OCI-LY3 (cell line): ENCODE measurements around the gene GTPBP6.
A peak's percentile ranks its signal among the peaks of the same experiment; 100 is the strongest.
"Not testable (repeated sequence)": the region's sequence is repeated elsewhere in the genome, so short reads cannot be mapped to it uniquely, and the experiment has no call there.

ENCODE experiments used
- H2AFZ ChIP-seq: fragments of 200-600, 300-600 bp; shearing (Covaris generic); 2 replicates; pipeline ENCODE4 v1.6.0; 2014; ENCODE audit warnings: antibody characterized with exemption, low read depth, low read length
- H3K27ac ChIP-seq: fragments of 200-600, 300-600 bp; sonication (generic); 2 replicates; pipeline ENCODE4 v1.5.1; 2014; ENCODE audit warnings: mild to moderate bottlenecking, low read length, moderate library complexity, mixed read lengths
- H3K27me3 ChIP-seq: fragments of 200-600, 300-600 bp; sonication (generic); 2 replicates; pipeline ENCODE4 v1.6.1; 2014; ENCODE audit warnings: low read depth, low read length, mixed read lengths
- H3K36me3 ChIP-seq: fragments of 200-600, 300-600 bp; sonication (generic); replicated peaks from 2 replicates; pipeline ENCODE3; 2014; ENCODE audit warnings: low read depth, low read length, mixed read lengths
- H3K4me1 ChIP-seq: fragments of 300-600, 200-600 bp; sonication (generic); 2 replicates; pipeline ENCODE4 v1.6.1; 2014; ENCODE audit warnings: low read length, mixed read lengths
- H3K4me2 ChIP-seq: fragments of 200-600, 300-600 bp; sonication (generic); 2 replicates; pipeline ENCODE4 v1.6.1; 2014; ENCODE audit warnings: low read length, mixed read lengths
- H3K4me3 ChIP-seq: fragments of 300-600, 200-600 bp; sonication (generic); 2 replicates; pipeline ENCODE4 v1.5.1; 2014; ENCODE audit warnings: antibody characterized with exemption, mild to moderate bottlenecking, low read length, moderate library complexity
- H3K79me2 ChIP-seq: fragments of 300-600, 200-600 bp; shearing (Covaris generic); 2 replicates; pipeline ENCODE4 v1.6.1; 2014; ENCODE audit warnings: mild to moderate bottlenecking, low read length, mixed read lengths
- H3K9ac ChIP-seq: fragments of 300-600, 200-600 bp; shearing (Covaris generic); 2 replicates; pipeline ENCODE4 v1.6.0; 2014; ENCODE audit warnings: mild to moderate bottlenecking, low read length, moderate library complexity
- H3K9me3 ChIP-seq: fragments of 200-600, 300-600 bp; shearing (Covaris generic); 2 replicates; pipeline ENCODE4 v1.6.1; 2014; ENCODE audit warnings: low read length, mixed read lengths; ENCODE audit not compliant: insufficient read depth
- H4K20me1 ChIP-seq: fragments of 200-600, 300-600 bp; sonication (generic); 2 replicates; pipeline ENCODE4 v1.6.1; 2016; ENCODE audit warnings: low read length, mixed read lengths; ENCODE audit not compliant: insufficient read depth
- EZH2phosphoT487 ChIP-seq: fragments of 200-600 bp; shearing (Covaris generic); IDR thresholded peaks from 2 replicates; pipeline ENCODE4 v1.6.1; 2018; ENCODE audit warnings: antibody characterized with exemption, mixed run types, low read depth
- TF ChIP-seq, protein P1 (sequence below): fragments of 200-600, 300-600 bp; sonication (generic); IDR thresholded peaks from 2 replicates; pipeline ENCODE4 v1.5.1; 2014; ENCODE audit warnings: antibody characterized with exemption, low read length, low read depth

Gene GTPBP6

DNA sequence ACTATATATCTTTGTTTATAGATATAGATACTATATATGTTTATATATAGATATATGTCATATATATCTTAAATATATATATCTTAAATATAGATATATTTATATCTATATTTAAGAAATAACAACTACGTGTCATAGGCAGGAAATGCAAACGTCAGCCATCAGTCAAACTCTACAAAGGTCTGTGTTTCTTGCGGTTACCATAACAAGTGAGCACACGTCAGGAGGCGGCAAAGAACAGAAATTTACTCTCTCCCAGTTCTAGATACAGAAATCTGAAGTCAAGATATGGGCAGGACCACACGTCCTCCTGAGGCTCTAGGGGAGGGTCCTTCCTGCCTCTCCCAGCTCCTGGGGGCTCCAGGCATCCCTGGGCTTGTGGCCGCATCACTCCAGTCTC lies 30.9 kb downstream of the GTPBP6 start:
- Histone ChIP-seq H3K36me3 (peaks cover 66% of the 10 kb centered on the region), H3K9me3 (no peaks in the 10 kb centered on the region), H4K20me1 (peaks cover 35% of the 10 kb centered on the region), H3K79me2 (peaks cover 47% of the 10 kb centered on the region), H3K9ac (no peak overlapping the region), H2AFZ (no peak overlapping the region), H3K27me3 (no peaks in the 10 kb centered on the region), H3K27ac (no peak overlapping the region), H3K4me1 (peaks cover 5% of the 10 kb centered on the region; the same call in 1 of the 2 replicates), H3K4me2 (no peak overlapping the region), H3K4me3 (no peak overlapping the region)
- TF ChIP-seq EZH2phosphoT487, result no peak
- TF ChIP-seq, protein P1, sequence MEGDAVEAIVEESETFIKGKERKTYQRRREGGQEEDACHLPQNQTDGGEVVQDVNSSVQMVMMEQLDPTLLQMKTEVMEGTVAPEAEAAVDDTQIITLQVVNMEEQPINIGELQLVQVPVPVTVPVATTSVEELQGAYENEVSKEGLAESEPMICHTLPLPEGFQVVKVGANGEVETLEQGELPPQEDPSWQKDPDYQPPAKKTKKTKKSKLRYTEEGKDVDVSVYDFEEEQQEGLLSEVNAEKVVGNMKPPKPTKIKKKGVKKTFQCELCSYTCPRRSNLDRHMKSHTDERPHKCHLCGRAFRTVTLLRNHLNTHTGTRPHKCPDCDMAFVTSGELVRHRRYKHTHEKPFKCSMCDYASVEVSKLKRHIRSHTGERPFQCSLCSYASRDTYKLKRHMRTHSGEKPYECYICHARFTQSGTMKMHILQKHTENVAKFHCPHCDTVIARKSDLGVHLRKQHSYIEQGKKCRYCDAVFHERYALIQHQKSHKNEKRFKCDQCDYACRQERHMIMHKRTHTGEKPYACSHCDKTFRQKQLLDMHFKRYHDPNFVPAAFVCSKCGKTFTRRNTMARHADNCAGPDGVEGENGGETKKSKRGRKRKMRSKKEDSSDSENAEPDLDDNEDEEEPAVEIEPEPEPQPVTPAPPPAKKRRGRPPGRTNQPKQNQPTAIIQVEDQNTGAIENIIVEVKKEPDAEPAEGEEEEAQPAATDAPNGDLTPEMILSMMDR, result no peak

DNA sequence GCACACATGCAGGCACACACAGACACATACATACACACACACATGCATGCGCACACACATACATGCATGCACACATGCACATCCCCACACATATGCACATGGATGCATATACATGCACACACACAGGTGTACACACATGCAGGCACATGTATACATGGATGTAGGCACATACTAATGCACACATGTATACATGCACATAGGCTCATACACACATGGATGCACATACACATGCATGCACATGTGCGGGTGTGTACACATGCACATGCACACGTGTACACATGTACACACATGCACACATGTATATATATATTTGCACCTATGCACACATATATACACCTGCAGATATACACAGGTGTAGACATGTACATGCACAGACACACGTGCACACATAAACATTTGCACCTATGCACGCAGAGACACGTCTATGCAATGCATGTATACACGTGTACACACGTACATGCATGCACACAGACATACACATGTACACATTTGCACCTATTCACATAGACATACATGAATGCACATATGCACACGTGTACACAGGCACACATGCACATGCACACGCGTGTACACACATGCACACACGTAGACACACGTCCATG lies 33.4 kb downstream of the GTPBP6 start:
- H2AFZ ChIP-seq, result no peak overlapping the region
- H3K4me1 ChIP-seq, result peaks cover 5% of the 10 kb centered on the region; the same call in 1 of the 2 replicates
- peaks cover 35% of the 10 kb centered on the region for H4K20me1 ChIP-seq
- H3K9ac ChIP-seq, result no peak overlapping the region
- H3K79me2 ChIP-seq, result peaks cover 61% of the 10 kb centered on the region
- H3K4me2 ChIP-seq, result no peak overlapping the region
- H3K27me3 ChIP-seq, result no peaks in the 10 kb centered on the region
- H3K27ac ChIP-seq, result no peak overlapping the region
- H3K36me3 ChIP-seq, result peaks cover 47% of the 10 kb centered on the region
- TF ChIP-seq EZH2phosphoT487, result no peak
- TF ChIP-seq, protein P1, result no peak
- H3K9me3 ChIP-seq, result no peaks in the 10 kb centered on the region
- H3K4me3 ChIP-seq, result no peak overlapping the region

DNA sequence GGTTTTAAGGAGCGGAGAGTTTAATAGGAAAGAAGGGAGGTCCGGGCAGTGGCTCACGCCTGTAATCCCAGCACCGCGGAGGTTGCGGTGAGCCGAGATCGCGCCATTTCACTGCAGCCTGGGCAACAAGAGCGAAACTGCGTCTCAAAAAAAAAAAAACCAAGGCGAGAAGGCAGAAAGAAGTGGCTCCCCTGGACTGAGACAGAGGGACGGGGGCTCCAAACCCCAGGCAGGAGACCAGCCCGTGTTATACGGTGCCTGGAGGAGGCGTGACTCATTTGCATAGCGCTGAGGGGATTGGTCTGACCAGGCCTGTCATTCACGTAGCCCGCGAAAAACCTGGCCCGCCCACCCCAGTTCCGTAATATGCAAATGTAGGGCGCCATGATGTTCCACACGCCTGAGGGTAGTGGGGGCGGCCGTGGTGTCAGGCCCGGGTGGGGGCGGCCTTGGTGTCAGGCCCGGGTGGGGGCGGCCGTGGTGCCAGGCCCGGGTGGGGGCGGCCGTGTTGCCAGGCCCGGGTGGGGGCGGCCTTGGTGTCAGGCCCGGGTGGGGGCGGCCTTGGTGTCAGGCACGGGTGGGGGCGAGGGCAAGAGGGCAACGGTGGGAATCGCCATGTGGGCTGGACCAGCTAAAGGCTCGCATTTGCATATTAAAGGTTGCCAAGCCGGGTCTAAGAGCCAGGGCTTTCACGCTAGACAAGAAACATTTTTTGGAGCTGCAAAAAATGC lies 35.3 kb downstream of the GTPBP6 start:
- Histone ChIP-seq H3K9me3 (no peaks in the 10 kb centered on the region), H3K27me3 (no peaks in the 10 kb centered on the region), H3K9ac (peak overlapping the region; percentile 63), H2AFZ (no peak overlapping the region), H3K27ac (peak overlapping the region; percentile 74), H3K4me3 (peak overlapping the region; percentile 67), H4K20me1 (peaks cover 29% of the 10 kb centered on the region), H3K4me2 (peak overlapping the region; percentile 58), H3K79me2 (peaks cover 55% of the 10 kb centered on the region), H3K4me1 (peaks cover 20% of the 10 kb centered on the region), H3K36me3 (peaks cover 36% of the 10 kb centered on the region)
- no peak for TF ChIP-seq EZH2phosphoT487
- TF ChIP-seq, protein P1, result no peak

DNA sequence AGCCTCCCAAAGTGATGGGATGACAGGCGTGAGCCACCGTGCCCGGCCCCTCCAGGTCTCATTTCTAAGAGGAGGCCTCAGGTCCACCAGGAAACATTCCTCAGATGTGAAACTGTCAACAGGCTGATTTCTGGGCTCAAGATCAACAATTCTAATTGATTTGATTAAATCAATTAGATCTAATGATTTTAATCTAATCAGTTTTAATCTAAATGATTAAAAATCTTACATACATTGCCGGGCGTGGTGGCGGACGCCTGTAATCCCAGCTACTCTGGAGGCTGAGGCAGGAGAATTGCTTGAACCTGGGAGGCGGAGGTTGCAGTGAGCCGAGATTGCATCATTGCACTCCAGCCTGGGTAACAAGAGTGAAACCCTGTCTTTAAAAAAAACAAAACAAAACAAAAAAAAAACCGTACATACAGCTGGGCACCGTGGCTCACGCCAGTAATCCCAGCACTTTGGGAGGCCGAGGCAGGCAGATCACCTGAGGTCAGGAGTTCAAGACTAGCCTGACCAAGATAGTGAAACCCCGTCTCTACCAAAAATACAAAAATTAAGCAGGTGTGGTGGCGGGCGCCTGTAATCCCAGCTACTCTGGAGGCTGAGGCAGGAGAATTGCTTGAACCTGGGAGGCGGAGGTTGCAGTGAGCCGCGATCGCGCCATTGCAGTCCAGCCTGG lies 36.5 kb downstream of the GTPBP6 start:
- Histone ChIP-seq H3K4me3 (peak overlapping the region; percentile 92), H4K20me1 (peaks cover 22% of the 10 kb centered on the region), H3K36me3 (peaks cover 29% of the 10 kb centered on the region), H3K27ac (peak overlapping the region; percentile 90), H3K4me1 (peaks cover 20% of the 10 kb centered on the region), H3K4me2 (peak overlapping the region; percentile 74), H3K79me2 (peaks cover 48% of the 10 kb centered on the region), H3K9ac (peak overlapping the region; percentile 80)
- H2AFZ ChIP-seq, H3K9me3 ChIP-seq, H3K27me3 ChIP-seq: not testable (repeated sequence)
